Neuronal stem cell (in vitro differentiated cells): ENCODE results near the gene HOXA11.

Experiments used
- DNase-seq: peaks from one replicate; pipeline ENCODE4 v3.0.0-alpha.2; 2013; ENCODE audit warnings: low spot score
- H2AFZ ChIP-seq: one replicate; pipeline ENCODE4 v1.6.1; 2013; ENCODE audit warnings: mild to moderate bottlenecking, low read length, inconsistent platforms
- H2AK5ac ChIP-seq: 2 replicates; pipeline ENCODE4 v1.6.1; 2013; ENCODE audit warnings: low read depth, mild to moderate bottlenecking, inconsistent platforms, low read length, moderate library complexity, mixed read lengths
- H2BK120ac ChIP-seq: 2 replicates; pipeline ENCODE4 v1.6.1; 2013; ENCODE audit warnings: low read depth, mild to moderate bottlenecking, inconsistent platforms, low read length, moderate library complexity, mixed read lengths
- H2BK12ac ChIP-seq: one replicate; pipeline ENCODE4 v1.6.1; 2013; ENCODE audit warnings: low read length, inconsistent platforms
- H2BK15ac ChIP-seq: 2 replicates; pipeline ENCODE4 v1.6.1; 2013; ENCODE audit warnings: mild to moderate bottlenecking, low read length, inconsistent platforms, mixed read lengths
- H2BK5ac ChIP-seq: one replicate; pipeline ENCODE4 v1.6.1; 2013; ENCODE audit warnings: inconsistent platforms, mild to moderate bottlenecking, low read length, moderate library complexity
- H3K14ac ChIP-seq: one replicate; pipeline ENCODE4 v1.6.1; 2013; ENCODE audit warnings: low read length, inconsistent platforms
- H3K18ac ChIP-seq: 2 replicates; pipeline ENCODE4 v1.6.1; 2013; ENCODE audit warnings: low read length, inconsistent platforms
- H3K23ac ChIP-seq: 2 replicates; pipeline ENCODE4 v1.6.1; 2013; ENCODE audit warnings: low read depth, mild to moderate bottlenecking, mixed read lengths, low read length, inconsistent platforms; ENCODE audit not compliant: poor library complexity
- H3K27ac ChIP-seq: replicated peaks from 3 replicates; pipeline ENCODE4 v1.5.1; 2013; ENCODE audit warnings: low read length, inconsistent platforms
- H3K27me3 ChIP-seq, 3 experiments: 2 replicates each; pipeline ENCODE4 v1.6.1; 2013; ENCODE audit warnings: low read length in 3 of 3, mild to moderate bottlenecking in 2 of 3, inconsistent platforms in 1 of 3, low read depth in 1 of 3, mixed read lengths in 1 of 3, moderate library complexity in 1 of 3; ENCODE audit not compliant: control insufficient read depth in 3 of 3, insufficient read depth in 3 of 3
- H3K36me3 ChIP-seq, 2 donors: replicated peaks in 1 of 2; 2 replicates each; pipeline ENCODE4 v1.6.1; 2013; ENCODE audit warnings: low read length in 2 of 2; ENCODE audit not compliant: control insufficient read depth in 2 of 2, insufficient read depth in 2 of 2
- H3K4ac ChIP-seq: 2 replicates; pipeline ENCODE4 v1.6.1; 2013; ENCODE audit warnings: inconsistent platforms, mild to moderate bottlenecking, low read length, moderate library complexity
- H3K4me1 ChIP-seq, 2 donors: 1 replicate in 1 of 2; 2 replicates in 1 of 2; pipeline ENCODE4 v1.6.1; 2013; ENCODE audit warnings: low read length in 2 of 2, low read depth in 1 of 2; ENCODE audit not compliant: control insufficient read depth in 2 of 2, insufficient read depth in 1 of 2
- H3K4me2 ChIP-seq: one replicate; pipeline ENCODE4 v1.6.1; 2013; ENCODE audit warnings: mild to moderate bottlenecking, low read length, inconsistent platforms; ENCODE audit not compliant: insufficient read depth, poor library complexity, severe bottlenecking
- H3K4me3 ChIP-seq, 2 donors: 2 replicates each; pipeline ENCODE4 v1.5.1; 2013; ENCODE audit warnings: low read length in 2 of 2, mild to moderate bottlenecking in 2 of 2, inconsistent platforms in 1 of 2, moderate library complexity in 1 of 2
- H3K79me1 ChIP-seq: one replicate; pipeline ENCODE4 v1.6.1; 2013; ENCODE audit warnings: low read depth, mild to moderate bottlenecking, inconsistent platforms, low read length, moderate library complexity
- H3K9ac ChIP-seq: one replicate; pipeline ENCODE4 v1.6.1; 2013; ENCODE audit warnings: mild to moderate bottlenecking, low read depth, low read length, inconsistent platforms; ENCODE audit not compliant: poor library complexity
- H3K9me3 ChIP-seq, 2 donors: replicated peaks in 1 of 2; 2 replicates each; pipeline versions ENCODE3 to v1.6.1; 2013; ENCODE audit warnings: low read length in 2 of 2, mild to moderate bottlenecking in 2 of 2, inconsistent platforms in 1 of 2, low read depth in 1 of 2, mixed read lengths in 1 of 2, moderate library complexity in 1 of 2; ENCODE audit not compliant: control insufficient read depth in 2 of 2, insufficient read depth in 1 of 2
- H4K8ac ChIP-seq: one replicate; pipeline ENCODE4 v1.6.1; 2013; ENCODE audit warnings: low read depth, mild to moderate bottlenecking, inconsistent platforms, low read length, moderate library complexity
- H4K91ac ChIP-seq: one replicate; pipeline ENCODE4 v1.6.1; 2013; ENCODE audit warnings: low read length, low read depth, mild to moderate bottlenecking, inconsistent platforms; ENCODE audit not compliant: poor library complexity
- whole genome bisulfite sequencing, 2 donors: extraction: QIAGEN DNeasy Blood & Tissue Kit; methylation state at CpG; one replicate each; pipeline ENCODE4 v1.1.7; 2013; ENCODE audit warnings: missing lambda C conversion rate in 2 of 2, mixed read lengths in 1 of 2; ENCODE audit not compliant: insufficient read length in 2 of 2, insufficient replicate concordance in 1 of 2; ENCODE audit errors: extremely low coverage in 2 of 2; 5-methylcytosine and 5-hydroxymethylcytosine counted together

The HOXA11 gene

DNA sequence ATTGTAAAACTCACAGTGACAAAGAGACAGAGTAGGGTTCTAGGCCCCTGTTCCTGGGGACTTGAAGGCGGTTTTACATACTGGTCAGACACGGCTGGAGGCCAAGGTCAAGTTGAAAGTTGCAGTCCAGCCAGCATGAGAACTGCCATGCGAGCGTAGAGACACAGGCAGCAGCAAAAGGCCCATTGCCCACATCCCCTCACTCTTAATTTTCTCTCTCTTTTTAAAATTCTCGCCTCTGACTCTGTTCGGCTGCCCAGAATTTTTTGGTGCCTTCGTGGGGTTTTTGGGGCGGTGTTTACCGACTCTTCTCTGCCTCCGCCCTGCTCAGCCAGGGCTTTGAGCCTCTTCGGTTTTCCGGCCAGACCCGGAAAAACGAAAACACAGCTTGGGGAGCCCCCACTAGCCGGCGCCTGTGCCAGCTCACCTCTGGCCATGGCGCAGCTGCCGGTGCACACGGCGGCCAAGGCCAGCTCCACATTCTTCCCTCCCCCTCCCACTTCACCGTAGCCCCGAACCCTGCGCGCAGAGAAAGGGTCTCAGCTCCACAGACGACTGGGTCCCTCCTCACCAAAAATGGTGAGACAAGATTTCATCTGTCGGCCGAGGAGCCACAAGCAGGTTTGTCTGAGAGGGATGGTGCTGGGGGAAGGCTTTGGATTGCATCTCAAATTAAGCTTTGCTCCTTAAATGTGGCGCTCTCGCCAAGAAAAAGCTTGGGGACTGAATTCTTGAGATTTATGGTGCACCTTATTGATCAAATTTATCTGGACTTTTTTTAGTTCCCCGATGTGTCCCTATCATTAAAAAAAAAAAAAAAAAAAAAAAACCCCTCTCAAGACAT lies 17.2 kb upstream of the HOXA11 start:
- Histone ChIP-seq H2AK5ac (no peak overlapping the region), H3K36me3 (no peaks in the 10 kb centered on the region), H2BK120ac (no peak overlapping the region), H2BK5ac (no peak overlapping the region), H2AFZ (no peak overlapping the region), H3K4me1 (peaks cover 0 to 1% of the 10 kb centered on the region in 2 donors), H3K27ac (no peak overlapping the region), H3K79me1 (no peaks in the 10 kb centered on the region), H3K14ac (no peak overlapping the region), H4K91ac (no peak overlapping the region), H2BK15ac (no peak overlapping the region), H3K9me3 (no peaks in the 10 kb centered on the region), H3K27me3 (peaks cover 73 to 98% (median 94%) of the 10 kb centered on the region in 3 experiments), H2BK12ac (no peak overlapping the region), H3K4me2 (no peak overlapping the region), H3K18ac (no peak overlapping the region), H3K4me3 (no peak overlapping the region), H3K9ac (no peak overlapping the region), H3K4ac (no peak overlapping the region), H4K8ac (no peak overlapping the region), H3K23ac (peak overlapping the region; percentile 13)
- DNase-seq = no peak
- WGBS, 2 donors = no CpG with 5 or more reads among the region's 30 CpGs

DNA sequence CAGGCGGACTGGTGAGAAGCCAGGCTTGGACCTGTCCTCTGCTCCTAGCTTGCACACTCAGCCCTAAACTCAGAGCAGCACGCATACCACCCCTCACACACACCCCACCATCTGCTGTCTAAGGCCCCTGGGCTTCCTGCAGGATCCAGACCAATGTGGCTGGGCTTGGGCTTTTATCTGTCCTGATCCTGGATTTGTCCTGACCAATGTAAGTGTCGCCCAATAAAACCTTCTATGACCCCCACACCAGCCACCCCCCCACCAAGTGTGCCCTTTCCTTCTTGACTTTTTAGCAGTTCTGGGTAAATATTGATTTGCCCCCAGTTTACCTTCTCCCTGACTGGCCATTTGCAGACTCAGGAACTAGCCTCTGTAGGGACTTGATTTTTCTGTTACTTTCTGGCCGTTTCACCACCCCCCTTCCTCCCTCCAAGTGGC lies 16.6 kb upstream of the HOXA11 start:
- no peak overlapping the region for H2BK12ac ChIP-seq
- H3K23ac ChIP-seq = no peak overlapping the region
- no peak overlapping the region for H3K4ac ChIP-seq
- H4K8ac ChIP-seq = no peak overlapping the region
- no peak overlapping the region for H3K9ac ChIP-seq
- H3K18ac ChIP-seq = no peak overlapping the region
- H3K27ac ChIP-seq = no peak overlapping the region
- H3K4me2 ChIP-seq = no peak overlapping the region
- no peaks in the 10 kb centered on the region for H3K36me3 ChIP-seq
- H3K4me3 ChIP-seq = no peak overlapping the region
- no peak overlapping the region for H4K91ac ChIP-seq
- H2AFZ ChIP-seq = no peak overlapping the region
- no peak overlapping the region for H2BK15ac ChIP-seq
- WGBS, 2 donors = no CpG with 5 or more reads among the region's 4 CpGs
- no peak overlapping the region for H3K14ac ChIP-seq
- no peak overlapping the region for H2BK5ac ChIP-seq
- H2BK120ac ChIP-seq = no peak overlapping the region
- no peak overlapping the region for H2AK5ac ChIP-seq
- H3K27me3 ChIP-seq = peaks cover 73 to 94% (median 93%) of the 10 kb centered on the region in 3 experiments
- DNase-seq = no peak
- peaks cover 0 to 1% of the 10 kb centered on the region in 2 donors for H3K4me1 ChIP-seq
- no peaks in the 10 kb centered on the region for H3K9me3 ChIP-seq
- H3K79me1 ChIP-seq = no peaks in the 10 kb centered on the region

- Histone ChIP-seq H3K79me1 (no peaks in the 10 kb centered on the region), H3K18ac (no peak overlapping the region), H2BK5ac (no peak overlapping the region), H3K9me3 (no peaks in the 10 kb centered on the region), H3K23ac (peak overlapping the region; percentile 16), H3K27ac (no peak overlapping the region), H3K4me1 (peaks cover 0 to 1% of the 10 kb centered on the region in 2 donors), H2BK15ac (no peak overlapping the region), H3K36me3 (no peaks in the 10 kb centered on the region), H3K4me2 (no peak overlapping the region), H2BK12ac (no peak overlapping the region), H4K91ac (no peak overlapping the region), H2BK120ac (no peak overlapping the region), H3K9ac (no peak overlapping the region), H3K27me3 (peaks cover 70 to 94% (median 89%) of the 10 kb centered on the region in 3 experiments), H2AFZ (peak overlapping the region; percentile 85), H3K4me3 (no peak overlapping the region), H4K8ac (no peak overlapping the region), H2AK5ac (no peak overlapping the region), H3K14ac (no peak overlapping the region), H3K4ac (no peak overlapping the region)
- no peak for DNase-seq
- WGBS, 2 donors = no CpG with 5 or more reads among the region's 14 CpGs
Measured at GRCh38 chr7:27200761-27201579, 15.9 kb upstream of the HOXA11 start.
